ENCODE data around the gene OTOS. TPM values are rescaled to one million over a fixed set of nuclear protein-coding genes. Genes with fewer than 3 reads are reported as not detected.

The OTOS gene
- polyA plus RNA-seq, 1 donor from 2014 or later, result not detected

DNA sequence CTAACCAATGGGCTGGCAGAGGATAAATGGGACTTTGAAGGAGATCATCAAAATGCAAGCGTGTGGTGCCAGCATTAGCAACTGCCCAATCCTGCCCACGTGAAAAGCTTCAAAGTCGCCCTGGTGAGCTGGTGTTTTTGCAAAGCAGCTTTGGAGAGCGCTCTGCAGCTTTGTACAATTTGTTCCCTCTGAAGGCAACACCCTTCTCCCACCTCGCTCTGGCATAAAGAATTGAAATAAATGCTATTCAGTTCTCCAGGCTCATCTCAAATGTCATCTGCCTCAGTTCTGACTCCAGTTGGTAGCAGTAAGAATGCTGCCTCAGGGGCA lies 7.8 kb downstream of the OTOS start:
- no peaks in the 10 kb centered on the region for H4K20me1 ChIP-seq (ENCODE audit: insufficient read depth)
- no peak for TF ChIP-seq EP300 (conservative IDR thresholded peaks at IDR 0.05; ENCODE audit: poor library complexity, severe bottlenecking)
- no peak for TF ChIP-seq EZH2 (IDR thresholded peaks at IDR 0.05; ENCODE audit: borderline replicate concordance, insufficient read depth, low read length, poor library complexity, severe bottlenecking)
- no peak for TF ChIP-seq POLR2AphosphoS5 (IDR thresholded peaks at IDR 0.05)
- TF ChIP-seq RAD21 (conservative IDR thresholded peaks at IDR 0.05), result no peak
- TF ChIP-seq, protein P1, sequence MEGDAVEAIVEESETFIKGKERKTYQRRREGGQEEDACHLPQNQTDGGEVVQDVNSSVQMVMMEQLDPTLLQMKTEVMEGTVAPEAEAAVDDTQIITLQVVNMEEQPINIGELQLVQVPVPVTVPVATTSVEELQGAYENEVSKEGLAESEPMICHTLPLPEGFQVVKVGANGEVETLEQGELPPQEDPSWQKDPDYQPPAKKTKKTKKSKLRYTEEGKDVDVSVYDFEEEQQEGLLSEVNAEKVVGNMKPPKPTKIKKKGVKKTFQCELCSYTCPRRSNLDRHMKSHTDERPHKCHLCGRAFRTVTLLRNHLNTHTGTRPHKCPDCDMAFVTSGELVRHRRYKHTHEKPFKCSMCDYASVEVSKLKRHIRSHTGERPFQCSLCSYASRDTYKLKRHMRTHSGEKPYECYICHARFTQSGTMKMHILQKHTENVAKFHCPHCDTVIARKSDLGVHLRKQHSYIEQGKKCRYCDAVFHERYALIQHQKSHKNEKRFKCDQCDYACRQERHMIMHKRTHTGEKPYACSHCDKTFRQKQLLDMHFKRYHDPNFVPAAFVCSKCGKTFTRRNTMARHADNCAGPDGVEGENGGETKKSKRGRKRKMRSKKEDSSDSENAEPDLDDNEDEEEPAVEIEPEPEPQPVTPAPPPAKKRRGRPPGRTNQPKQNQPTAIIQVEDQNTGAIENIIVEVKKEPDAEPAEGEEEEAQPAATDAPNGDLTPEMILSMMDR (IDR thresholded peaks at IDR 0.05; ENCODE audit: poor library complexity, severe bottlenecking), result no peak
- no peak for TF ChIP-seq TAF1 (IDR thresholded peaks at IDR 0.05; ENCODE audit: low read depth)
- TF ChIP-seq REST (IDR thresholded peaks at IDR 0.05; ENCODE audit: borderline replicate concordance), result no peak
- no peak for TF ChIP-seq SMC3 (conservative IDR thresholded peaks at IDR 0.05; ENCODE audit: poor library complexity)
- TF ChIP-seq MXI1 (conservative IDR thresholded peaks at IDR 0.05; ENCODE audit: poor library complexity, severe bottlenecking), result no peak
- H3K4me3 ChIP-seq (ENCODE audit: low read length), result no peak overlapping the region
- no peak overlapping the region for H3K4me2 ChIP-seq (ENCODE audit: low read length)
- no peaks in the 10 kb centered on the region for H3K9me3 ChIP-seq (ENCODE audit: low read length)
- H3K79me2 ChIP-seq (replicated peaks; ENCODE audit: insufficient read depth, low read length), result peaks cover 23% of the 10 kb centered on the region
- H3K36me3 ChIP-seq (ENCODE audit: insufficient read depth, low read length), result no peaks in the 10 kb centered on the region
- no peaks in the 10 kb centered on the region for H3K9me2 ChIP-seq (ENCODE audit: insufficient read depth, low read length)
- H3K27ac ChIP-seq (ENCODE audit: low read length), result no peak overlapping the region
- H2AFZ ChIP-seq (ENCODE audit: low read depth, low read length), result no peak overlapping the region
- H3F3A ChIP-seq (ENCODE audit: insufficient read depth, low read length, poor library complexity, severe bottlenecking), result no peaks in the 10 kb centered on the region
- H3K27me3 ChIP-seq (ENCODE audit: insufficient read depth, low read depth, low read length), result no peaks in the 10 kb centered on the region
- no peak overlapping the region for H3K9ac ChIP-seq (ENCODE audit: low read length)

GRCh38 chr2:240131941-240132650 lies 8.4 kb downstream of the OTOS start:
- TF ChIP-seq RAD21 (conservative IDR thresholded peaks at IDR 0.05), result no peak
- TF ChIP-seq, protein P1 (IDR thresholded peaks at IDR 0.05; ENCODE audit: poor library complexity, severe bottlenecking), result no peak
- peaks cover 23% of the 10 kb centered on the region for H3K79me2 ChIP-seq (replicated peaks; ENCODE audit: insufficient read depth, low read length)
- H3K4me2 ChIP-seq (ENCODE audit: low read length), result no peak overlapping the region
- no peaks in the 10 kb centered on the region for H3K9me2 ChIP-seq (ENCODE audit: insufficient read depth, low read length)
- H3K9ac ChIP-seq (ENCODE audit: low read length), result no peak overlapping the region
- no peaks in the 10 kb centered on the region for H3F3A ChIP-seq (ENCODE audit: insufficient read depth, low read length, poor library complexity, severe bottlenecking)
- no peaks in the 10 kb centered on the region for H4K20me1 ChIP-seq (ENCODE audit: insufficient read depth)
- H3K9me3 ChIP-seq (ENCODE audit: low read length), result no peaks in the 10 kb centered on the region
- no peak overlapping the region for H2AFZ ChIP-seq (ENCODE audit: low read depth, low read length)
- no peak overlapping the region for H3K4me3 ChIP-seq (ENCODE audit: low read length)
- no peak overlapping the region for H3K27ac ChIP-seq (ENCODE audit: low read length)
- no peaks in the 10 kb centered on the region for H3K27me3 ChIP-seq (ENCODE audit: insufficient read depth, low read depth, low read length)
- H3K36me3 ChIP-seq (ENCODE audit: insufficient read depth, low read length), result no peaks in the 10 kb centered on the region

Data from neural cell (in vitro differentiated cells).